HG03558 (cell line): ENCODE data around the gene ASPG.

Source experiments
- ATAC-seq: cut with Tn5 transposase; IDR thresholded peaks from one replicate; pipeline ENCODE4 v1.9.1; 2021; ENCODE audit warnings: moderate number of reproducible peaks; ENCODE audit not compliant: unreplicated experiment; ENCODE audit errors: extremely low read depth

The ASPG gene

GRCh38 chr14:104113631-104114420 lies 28.3 kb downstream of the ASPG start:
- no peak for ATAC-seq

GRCh38 chr14:104114421-104115130 lies 29.1 kb downstream of the ASPG start:
- no peak for ATAC-seq

GRCh38 chr14:104115131-104115600 lies 29.7 kb downstream of the ASPG start:
- no peak for ATAC-seq

GRCh38 chr14:104115691-104116287 lies 30.3 kb downstream of the ASPG start:
- no peak for ATAC-seq

DNA sequence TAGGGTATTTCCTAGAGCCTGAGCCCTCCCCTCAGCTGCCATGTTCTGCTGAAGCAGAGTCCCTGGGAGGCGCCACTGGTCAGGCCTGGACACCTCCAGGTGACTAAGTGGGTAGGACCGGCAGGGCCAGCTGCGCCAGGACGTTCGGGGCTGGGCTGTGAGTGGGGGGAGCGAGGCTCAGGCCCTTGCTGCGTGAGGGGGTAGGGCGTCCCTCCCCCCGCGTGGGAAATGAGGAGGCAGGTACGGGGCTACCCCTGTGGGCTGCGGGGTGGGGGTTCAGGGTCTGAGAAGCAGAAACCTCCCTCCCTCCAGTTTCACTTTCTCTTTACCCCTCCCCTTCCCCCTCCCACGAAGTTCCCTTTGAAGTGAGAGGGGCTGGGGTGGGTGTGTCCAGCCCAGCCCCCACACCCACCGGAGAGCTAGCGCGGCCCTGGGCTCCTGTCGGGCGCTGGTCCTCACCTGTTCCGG lies 30.8 kb downstream of the ASPG start:
- no peak for ATAC-seq

- no peak for ATAC-seq
Measured at GRCh38 chr14:104116756-104117340, 31.3 kb downstream of the ASPG start.

- ATAC-seq = no peak
Measured at GRCh38 chr14:104117341-104118005, 32.0 kb downstream of the ASPG start.

GRCh38 chr14:104118006-104118844 lies 32.7 kb downstream of the ASPG start:
- no peak for ATAC-seq

DNA sequence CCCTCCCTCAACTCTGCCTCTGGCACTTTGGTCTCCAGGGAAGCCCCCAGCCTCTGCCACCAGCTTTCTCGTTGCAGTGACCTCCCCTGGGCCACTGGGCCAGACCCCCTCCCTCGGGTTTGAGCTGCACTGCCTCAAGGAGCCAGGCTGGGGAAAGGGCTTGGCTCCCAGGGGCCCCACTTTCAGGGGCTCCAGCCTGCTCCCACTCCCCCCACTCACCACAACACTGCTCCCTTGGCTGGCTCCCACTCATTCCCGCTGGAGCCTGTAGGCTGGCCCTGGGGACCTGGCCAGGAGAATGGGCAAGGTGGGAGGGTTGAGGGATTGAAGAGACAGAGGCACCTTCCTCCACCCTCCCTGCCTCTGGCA lies 33.6 kb downstream of the ASPG start:
- ATAC-seq = no peak

DNA sequence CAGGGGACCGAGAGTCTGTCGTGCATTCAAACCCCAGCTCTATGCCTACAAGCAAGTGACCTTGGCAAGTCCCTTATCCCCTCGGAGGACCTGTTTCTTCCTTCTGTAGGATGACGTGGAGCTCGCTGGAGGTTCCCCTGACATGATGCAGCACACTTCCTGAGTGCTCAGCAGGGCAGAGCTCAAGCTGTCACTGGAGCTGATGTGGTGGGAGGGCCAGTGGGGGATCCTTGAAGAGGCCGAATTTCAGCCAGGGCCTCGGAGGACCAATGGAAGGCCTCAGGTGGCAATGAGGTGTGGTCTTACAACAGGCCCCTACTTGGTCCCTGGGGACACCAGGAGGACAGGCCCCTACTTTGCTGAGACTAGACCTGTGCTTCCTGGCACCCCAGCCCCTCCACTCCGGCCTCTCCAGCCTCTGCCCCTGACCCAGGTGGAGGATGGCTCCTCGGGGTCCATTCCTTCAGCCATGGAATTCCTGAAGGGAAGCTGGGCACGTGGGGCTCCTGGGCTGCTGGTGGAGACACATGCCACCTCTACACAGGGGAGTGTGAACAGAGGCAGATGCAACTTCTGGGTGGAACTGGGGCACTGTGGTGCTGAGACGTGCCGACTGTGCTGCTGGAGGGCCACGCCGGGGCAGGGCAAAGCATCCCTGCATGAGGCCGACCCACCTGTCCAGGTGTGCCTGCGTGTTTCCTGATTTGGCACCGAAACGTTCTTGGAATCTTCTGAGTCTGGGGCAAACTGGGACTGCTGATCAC lies 34.2 kb downstream of the ASPG start:
- no peak for ATAC-seq

DNA sequence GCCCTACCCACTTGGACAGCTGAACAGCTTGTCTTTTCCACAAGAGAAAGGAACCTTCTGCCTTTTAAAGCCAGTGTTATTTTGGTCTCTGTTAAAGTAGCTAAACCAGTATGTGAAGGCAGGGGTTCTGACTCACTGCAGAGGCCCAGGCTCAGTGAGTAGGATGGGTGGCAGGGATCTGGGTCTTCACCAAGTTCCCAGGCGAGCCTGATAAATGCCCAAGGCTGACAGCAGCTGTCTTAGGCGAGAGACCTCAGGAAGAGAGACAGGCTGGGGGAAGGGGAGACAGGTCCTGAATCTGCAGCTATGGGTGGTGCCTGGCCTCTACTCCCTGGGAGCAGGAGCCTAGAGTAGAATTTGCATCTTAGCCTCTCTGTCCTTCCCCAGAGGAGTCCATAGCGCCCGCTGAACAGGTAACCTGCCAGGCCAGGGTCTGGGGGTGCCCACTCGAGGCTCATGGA lies 34.8 kb downstream of the ASPG start:
- no peak for ATAC-seq

DNA sequence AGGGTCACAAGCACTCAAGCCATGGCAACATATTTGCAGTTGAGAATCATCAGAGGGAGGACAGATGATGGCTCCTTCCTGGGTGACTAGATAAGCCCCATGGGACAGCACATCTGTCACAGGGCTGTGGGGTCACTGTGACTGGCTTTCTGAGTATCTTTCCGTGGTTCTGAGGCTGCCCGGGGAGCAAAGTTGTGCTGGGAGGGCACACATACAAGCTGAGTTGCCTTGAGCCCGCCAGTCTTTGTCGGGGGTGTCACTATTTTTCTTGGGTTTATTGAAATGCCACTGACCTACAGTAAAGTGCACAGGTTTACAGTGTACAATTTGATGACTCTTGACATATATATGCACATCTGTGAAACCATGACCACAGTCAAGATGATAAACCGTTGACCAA lies 35.6 kb downstream of the ASPG start:
- no peak for ATAC-seq

DNA sequence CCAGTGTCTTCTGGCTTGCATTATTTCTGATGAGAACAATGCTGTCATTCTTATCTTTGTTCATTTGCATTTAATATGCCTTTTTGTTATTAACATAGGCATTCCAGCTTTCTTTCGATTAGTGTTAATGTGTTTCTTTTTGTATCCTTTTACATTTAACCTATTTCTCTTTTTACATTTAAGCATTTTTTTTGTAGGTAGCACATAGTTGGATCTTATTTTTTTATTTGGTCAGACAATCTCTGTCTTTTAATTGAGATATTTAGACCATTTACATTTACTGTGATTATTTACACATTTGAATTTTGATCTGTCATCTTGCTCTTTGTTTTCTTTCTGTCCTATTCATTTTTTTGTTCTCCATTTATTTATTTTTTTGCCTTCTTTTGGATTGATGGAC lies 38.4 kb downstream of the ASPG start:
- ATAC-seq = no peak

DNA sequence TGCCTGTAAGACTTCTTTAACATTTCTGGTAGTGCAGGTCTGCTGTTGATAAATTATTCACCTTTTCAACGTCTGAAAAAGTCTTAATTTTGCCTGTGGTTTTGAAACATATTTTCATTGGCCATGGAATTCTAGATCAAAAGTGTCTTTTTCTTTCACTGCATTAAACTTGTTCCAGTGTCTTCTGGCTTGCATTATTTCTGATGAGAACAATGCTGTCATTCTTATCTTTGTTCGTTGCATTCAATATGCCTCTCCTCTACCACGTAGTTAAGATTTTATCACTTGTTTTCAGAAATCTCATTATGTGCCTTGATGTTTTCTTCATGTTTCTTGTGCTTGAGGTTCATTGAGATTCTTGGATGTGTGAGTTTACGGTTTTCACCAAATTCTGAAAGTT lies 39.5 kb downstream of the ASPG start:
- no peak for ATAC-seq

- no peak for ATAC-seq
Measured at GRCh38 chr14:104126753-104127152, 41.3 kb downstream of the ASPG start.

DNA sequence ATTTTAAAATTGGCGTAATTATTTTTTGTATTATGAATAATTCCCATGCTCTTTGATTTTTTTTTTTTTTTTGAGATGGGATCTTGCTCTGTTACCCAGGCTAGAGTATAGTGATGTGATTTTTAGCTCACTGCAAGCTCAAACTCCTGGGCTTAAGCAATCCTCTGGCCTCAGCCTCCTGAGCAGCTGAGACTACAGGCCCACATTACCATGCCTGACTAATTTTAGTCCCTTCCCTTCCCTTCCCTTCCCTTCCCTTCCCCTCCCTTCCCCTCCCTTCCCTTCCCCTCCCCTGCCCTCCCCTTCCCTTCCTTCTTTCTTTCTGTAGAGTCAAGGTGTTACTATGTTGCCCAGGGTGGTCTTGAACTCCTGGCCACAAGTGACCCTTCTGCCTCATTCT lies 43.5 kb downstream of the ASPG start:
- no peak for ATAC-seq

- ATAC-seq = no peak
Measured at GRCh38 chr14:104129556-104129955, 44.1 kb downstream of the ASPG start.

DNA sequence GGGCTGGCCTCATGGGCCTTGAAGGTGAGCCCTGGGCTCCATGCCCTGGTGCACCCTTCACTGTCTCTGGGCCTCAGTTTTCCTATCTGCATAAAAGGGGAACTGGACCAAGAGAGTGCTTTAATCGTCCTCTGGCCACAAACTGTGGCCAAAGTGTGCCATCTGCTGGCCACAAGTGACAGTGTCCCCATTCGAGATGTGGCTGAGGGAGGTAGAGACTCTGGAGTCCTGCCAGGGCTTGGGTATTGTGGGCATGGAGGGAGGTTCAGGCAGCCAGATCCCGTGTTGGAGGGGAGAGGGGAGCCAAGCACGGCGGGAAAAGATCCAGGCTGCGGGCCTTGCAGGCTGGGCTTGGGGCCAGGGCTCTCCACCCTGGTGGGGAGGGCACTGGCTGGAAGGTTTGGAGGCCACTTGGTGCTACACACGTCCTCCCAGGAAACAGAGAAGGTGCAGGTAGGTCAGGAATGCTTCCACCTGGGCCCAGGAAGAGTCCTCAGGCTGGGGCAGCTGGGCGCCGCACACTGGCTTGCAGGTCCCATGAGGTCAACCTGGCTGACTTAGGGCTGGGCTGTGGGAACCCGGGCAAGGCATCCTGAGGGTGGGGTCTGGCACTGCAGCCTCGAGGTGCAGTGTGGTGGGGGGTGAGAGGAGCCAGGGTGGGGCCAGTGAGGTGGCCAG lies 45.6 kb downstream of the ASPG start:
- no peak for ATAC-seq
